ENCODE data around the gene JMJD8.

The JMJD8 gene

GRCh38 chr16:667113-667779 is 16.9 kb downstream of the JMJD8 start:
- Histone ChIP-seq H3K9me3 (ENCODE audit: control insufficient read depth, insufficient read depth, low read depth, low read length) (no peaks in the 10 kb centered on the region), H3K36me3 (ENCODE audit: control insufficient read depth in 2 of 2, insufficient read depth in 1 of 2, low read length in 2 of 2) (peaks cover 0 to 60% of the 10 kb centered on the region in 2 experiments; a peak in 2 of 3 replicates), H3K4me3 (ENCODE audit: low read depth, low read length) (no peak overlapping the region), H3K27ac (ENCODE audit: extremely low read depth, low read depth, low read length) (peak overlapping the region; percentile 92), H3K4me1 (ENCODE audit: control insufficient read depth, insufficient read depth, low read length) (no peaks in the 10 kb centered on the region)
- CTCF ChIA-PET = interaction anchor here (0.7 to 1.8 kb wide), 6 partner anchors 8 to 90 kb away, joined by 3 to 7 read pairs (median 4); no protein-coding TSS in a partner anchor
- TF ChIP-seq FEZF1 (tag by site-specific recombination; IDR thresholded peaks at IDR 0.05) (no peak), RBAK (tag by site-specific recombination; IDR thresholded peaks at IDR 0.05) (no peak), ZNF449 (tag by site-specific recombination; IDR thresholded peaks at IDR 0.05) (no peak), ZNF211 (tag by site-specific recombination; IDR thresholded peaks at IDR 0.05; ENCODE audit: low read depth) (no peak), TRIM28 (IDR thresholded peaks at IDR 0.05; ENCODE audit: borderline replicate concordance, low read length) (no peak), ZNF639 (tag by site-specific recombination; IDR thresholded peaks at IDR 0.05) (no peak), ZNF223 (tag by site-specific recombination; IDR thresholded peaks at IDR 0.05) (no peak), ZNF585B (tag by site-specific recombination; IDR thresholded peaks at IDR 0.05) (no peak), ZNF280C (tag by site-specific recombination; IDR thresholded peaks at IDR 0.05) (no peak), ZFP69B (tag by site-specific recombination; IDR thresholded peaks at IDR 0.05) (no peak), GLIS2 (tag by site-specific recombination; IDR thresholded peaks at IDR 0.05) (no peak), MEIS1 (CRISPR knock-in tag; IDR thresholded peaks at IDR 0.05; ENCODE audit: borderline replicate concordance) (no peak), ZNF274 (IDR thresholded peaks at IDR 0.05; ENCODE audit: low read length) (no peak), ZNF274 (tag by site-specific recombination; IDR thresholded peaks at IDR 0.05; ENCODE audit: borderline replicate concordance) (no peak), ZNF10 (tag by site-specific recombination; IDR thresholded peaks at IDR 0.05) (no peak), PATZ1 (tag by site-specific recombination; IDR thresholded peaks at IDR 0.05) (no peak), HOXD13 (CRISPR knock-in tag; IDR thresholded peaks at IDR 0.05; ENCODE audit: borderline replicate concordance) (no peak)
- POLR2A ChIA-PET = interaction anchor here (0.8 to 6.7 kb wide), 5 partner anchors 9 to 95 kb away, joined by 3 to 57 read pairs (median 7); partner anchors contain the start of genes RHBDL1, STUB1 and WDR90

- ChIA-PET CTCF (interaction anchor here (0.8 to 1.1 kb wide), 2 partner anchors 10 kb away, joined by 4 to 6 read pairs; no protein-coding TSS in a partner anchor), POLR2A (interaction anchor here (2.8 to 6.7 kb wide), 2 partner anchors 10 to 14 kb away, joined by 10 to 57 read pairs; partner anchors contain the start of genes RHBDL1 and STUB1)
- H3K4me1 ChIP-seq (ENCODE audit: control insufficient read depth, insufficient read depth, low read length) = no peaks in the 10 kb centered on the region
- H3K4me3 ChIP-seq (ENCODE audit: low read depth, low read length) = no peak overlapping the region
- no peak overlapping the region for H3K27ac ChIP-seq (ENCODE audit: extremely low read depth, low read depth, low read length)
- H3K9me3 ChIP-seq (ENCODE audit: control insufficient read depth, insufficient read depth, low read depth, low read length) = no peaks in the 10 kb centered on the region
- peaks cover 0 to 60% of the 10 kb centered on the region in 2 experiments; a peak in 2 of 3 replicates for H3K36me3 ChIP-seq (ENCODE audit: control insufficient read depth in 2 of 2, insufficient read depth in 1 of 2, low read length in 2 of 2)
- TF ChIP-seq PRDM10 (tag by site-specific recombination; IDR thresholded peaks at IDR 0.05) (no peak), ZNF211 (tag by site-specific recombination; IDR thresholded peaks at IDR 0.05; ENCODE audit: low read depth) (no peak), ZFP3 (tag by site-specific recombination; IDR thresholded peaks at IDR 0.05; ENCODE audit: low read depth) (no peak), ZSCAN23 (tag by site-specific recombination; IDR thresholded peaks at IDR 0.05) (no peak)
These were observed 17.6 kb downstream of the JMJD8 start for GRCh38 chr16:666572-666971.

Measured in HEK293 (cell line).